Transverse colon (tissue), 4 donors: ENCODE data around the gene OSTN. TPM values are rescaled to one million over a fixed set of nuclear protein-coding genes. Genes with fewer than 3 reads are reported as not detected.

Source experiments
- DNase-seq: peaks from one replicate; pipeline ENCODE4 v3.0.0-alpha.2; 2019
- H3K27ac ChIP-seq, 4 donors: fragments of 200-600 bp; sonication (generic); 2 replicates each; pipeline ENCODE4 v1.5.1; 2016 to 2018; ENCODE audit warnings: inconsistent platforms in 4 of 4
- H3K27me3 ChIP-seq: fragments of 200-600 bp; sonication (generic); 2 replicates; pipeline ENCODE4 v1.5.1; 2017; ENCODE audit warnings: inconsistent platforms
- H3K36me3 ChIP-seq, 4 donors: fragments of 200-600 bp; sonication (generic); 2 replicates each; pipeline ENCODE4 v1.5.1; 2017 to 2019; ENCODE audit warnings: inconsistent platforms in 4 of 4
- H3K4me1 ChIP-seq, 4 donors: fragments of 200-600 bp; sonication (generic); 2 replicates each; pipeline ENCODE4 v1.5.1; 2017 to 2020; ENCODE audit warnings: inconsistent platforms in 4 of 4
- H3K4me3 ChIP-seq, 4 donors: fragments of 200-600 bp; sonication (generic); 1 replicate in 1 of 4; 2 replicates in 3 of 4; pipeline versions ENCODE4 v1.5.1 to v1.6.1; 2017 to 2019; ENCODE audit warnings: inconsistent platforms in 4 of 4
- H3K9me3 ChIP-seq, 2 donors: fragments of 200-600 bp; sonication (generic); 2 replicates each; pipeline ENCODE4 v1.5.1; 2017 to 2019; ENCODE audit warnings: inconsistent platforms in 2 of 2
- CTCF ChIP-seq, 5 experiments: fragments of 200-600 bp in 3 of 5; fragments of 450-650 bp in 2 of 5; sonication (generic) in 3 of 5; IDR thresholded peaks; 1 replicate in 2 of 5; 2 replicates in 3 of 5; pipeline ENCODE4 v1.5.1; 2016 to 2017; ENCODE audit warnings: antibody characterized with exemption in 5 of 5, inconsistent platforms in 3 of 5, mild to moderate bottlenecking in 2 of 5, moderate library complexity in 1 of 5
- EP300 ChIP-seq: sonication (generic); formaldehyde crosslinking; IDR thresholded peaks from one replicate; pipeline ENCODE4 v1.6.1; 2017; ENCODE audit warnings: antibody characterized with exemption, low read depth
- POLR2A ChIP-seq: fragments of 450-650 bp; IDR thresholded peaks from one replicate; pipeline ENCODE4 v1.6.1; 2016; ENCODE audit warnings: antibody characterized with exemption, mild to moderate bottlenecking, moderate library complexity
- POLR2AphosphoS5 ChIP-seq, 3 donors: sonication (generic); formaldehyde crosslinking; IDR thresholded peaks; one replicate each; pipeline ENCODE4 v1.6.1; 2016; ENCODE audit warnings: antibody characterized with exemption in 3 of 3
- WGBS, 2 donors: methylation state at CpG; one replicate each; pipeline ENCODE4 v1.1.5; 2018; ENCODE audit warnings: low coverage in 1 of 2; 5-methylcytosine and 5-hydroxymethylcytosine counted together
- in situ Hi-C, 4 donors: fragments of 200-750 bp; cut with MboI; loops; one replicate each; pipeline versions ENCODE4 v1.15.0 to v1.15.1; 2017; ENCODE audit warnings: low sequenced_read_pairs in 3 of 4, low pct_ligation_motif_present in 1 of 4, low pct_unique_long_range_greater_than_20kb in 1 of 4
- intact Hi-C: fragments of 100-400 bp; cut with DNase I; formaldehyde crosslinking; loops from one replicate; pipeline ENCODE4 v1.15.1; 2023; ENCODE audit warnings: low total_unique reads
- total RNA-seq, 4 donors: library from RNA; depleted of rRNA; stranded (reverse); fragments of >200 nt; gene quantifications; one replicate each; pipeline ENCODE4 v1.1.0, GENCODE V29; 2016

Gene OSTN
- total RNA-seq, 4 donors from 2014 or later, result 0.14 to 0.16 TPM; not detected in 2

- H3K36me3 ChIP-seq, result no peaks in the 10 kb centered on the region
- intact Hi-C loops (no loop called here), in situ Hi-C loops (no loop called here)
- WGBS, 2 donors, result 61 to 70% methylated on average over 3 of the region's 3 CpGs
- H3K9me3 ChIP-seq, result no peaks in the 10 kb centered on the region
- no peak for TF ChIP-seq EP300
- no peak for TF ChIP-seq CTCF (IDR thresholded peaks at IDR 0.05)
- no peak for TF ChIP-seq POLR2AphosphoS5 (IDR thresholded peaks at IDR 0.05)
- no peak for TF ChIP-seq POLR2A
- no peaks in the 10 kb centered on the region for H3K27me3 ChIP-seq
- no peak overlapping the region for H3K4me3 ChIP-seq
- no peak overlapping the region for H3K27ac ChIP-seq
- H3K4me1 ChIP-seq, result no peaks in the 10 kb centered on the region
- no peak for DNase-seq
These were observed 1.2 kb upstream of the OSTN start for GRCh38 chr3:191197761-191198306.

GRCh38 chr3:191198480-191198879 is 561 bp upstream of the OSTN start:
- H3K27me3 ChIP-seq, result no peaks in the 10 kb centered on the region
- H3K4me3 ChIP-seq, result no peak overlapping the region
- intact Hi-C loops (no loop called here), in situ Hi-C loops (no loop called here)
- no peaks in the 10 kb centered on the region for H3K9me3 ChIP-seq
- no peak for TF ChIP-seq POLR2AphosphoS5 (IDR thresholded peaks at IDR 0.05)
- no peak for TF ChIP-seq EP300
- H3K36me3 ChIP-seq, result no peaks in the 10 kb centered on the region
- no peak for DNase-seq
- no peak overlapping the region for H3K27ac ChIP-seq
- no peaks in the 10 kb centered on the region for H3K4me1 ChIP-seq
- 63% methylated on average over 5 of the region's 5 CpGs for WGBS, 2 donors

GRCh38 chr3:191210032-191210431 is 11.0 kb downstream of the OSTN start:
- Histone ChIP-seq H3K4me3 (no peak overlapping the region), H3K36me3 (no peaks in the 10 kb centered on the region), H3K27me3 (no peaks in the 10 kb centered on the region), H3K27ac (no peak overlapping the region), H3K4me1 (no peaks in the 10 kb centered on the region), H3K9me3 (no peaks in the 10 kb centered on the region)
- in situ Hi-C loops, result no loop called here
- TF ChIP-seq POLR2A (no peak), POLR2AphosphoS5 (IDR thresholded peaks at IDR 0.05) (no peak), EP300 (no peak), CTCF (IDR thresholded peaks at IDR 0.05) (no peak)
- DNase-seq, result no peak
- intact Hi-C loops, result no loop called here
- WGBS, 2 donors, result 87 to 91% methylated on average over 4 to 10 of the region's 10 CpGs

DNA sequence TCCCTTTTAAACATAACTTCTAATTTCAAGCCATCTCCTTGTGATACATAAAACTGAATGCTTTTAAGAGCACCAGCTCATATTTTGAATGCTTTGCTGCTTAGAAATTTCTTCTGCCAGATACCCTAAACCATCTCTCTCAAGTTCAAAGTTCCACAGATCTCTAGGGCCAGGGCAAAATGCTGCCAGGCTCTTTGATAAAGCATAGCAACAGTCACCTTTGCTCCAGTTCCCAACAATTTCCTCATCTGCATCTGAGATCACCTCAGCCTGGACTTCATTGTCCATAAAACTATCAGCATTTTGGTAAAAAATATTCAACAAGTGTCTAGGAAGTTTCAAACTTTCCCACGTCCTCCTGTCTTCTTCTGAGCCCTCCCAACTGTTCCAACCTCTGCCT is 17.5 kb downstream of the OSTN start:
- in situ Hi-C loops (no loop called here), intact Hi-C loops (no loop called here)
- no peak overlapping the region for H3K27ac ChIP-seq
- no peaks in the 10 kb centered on the region for H3K36me3 ChIP-seq
- no peaks in the 10 kb centered on the region for H3K27me3 ChIP-seq
- TF ChIP-seq CTCF (IDR thresholded peaks at IDR 0.05) (no peak), POLR2A (no peak), POLR2AphosphoS5 (IDR thresholded peaks at IDR 0.05) (no peak), EP300 (no peak)
- no peaks in the 10 kb centered on the region for H3K9me3 ChIP-seq
- H3K4me3 ChIP-seq, result no peak overlapping the region
- H3K4me1 ChIP-seq, result no peaks in the 10 kb centered on the region
- 54 to 67% methylated on average over 1 of the region's 1 CpG for WGBS, 2 donors
- DNase-seq, result no peak

GRCh38 chr3:191217301-191217700 is 18.3 kb downstream of the OSTN start:
- no peaks in the 10 kb centered on the region for H3K9me3 ChIP-seq
- TF ChIP-seq EP300 (no peak), POLR2A (no peak)
- no peaks in the 10 kb centered on the region for H3K36me3 ChIP-seq
- in situ Hi-C loops, result no loop called here
- no peak overlapping the region for H3K27ac ChIP-seq
- WGBS, 2 donors, result 64 to 70% methylated on average over 1 of the region's 1 CpG
- H3K27me3 ChIP-seq, result no peaks in the 10 kb centered on the region
- no peak for DNase-seq
- no peak overlapping the region for H3K4me3 ChIP-seq
- intact Hi-C loops, result no loop called here
- no peaks in the 10 kb centered on the region for H3K4me1 ChIP-seq
